Activated naive CD8-positive, alpha-beta T cell treated with anti-CD3 and anti-CD28 coated beads, Interleukin-2, amount 10 ng/mL, durations not matched to agents 7 days and 5 days (primary cell): ENCODE data around the gene KLK13. TPM values are rescaled to one million over a fixed set of nuclear protein-coding genes. Genes with fewer than 3 reads are reported as not detected.

Source experiments
- total RNA-seq, 2 experiments: library from RNA; stranded (reverse); gene quantifications; one replicate each; pipeline ENCODE4 v1.2.3, GENCODE V29; 2021

The KLK13 gene
- total RNA-seq, 2 experiments from 2014 or later, result not detected

Other genes starting within 250 kb of the KLK13 start
- gene KLK1, start 241.3 kb downstream of the KLK13 start, total RNA-seq, result 1 to 10 TPM; 1.4 to 2.7 TPM
- gene KLK15, start 231.5 kb downstream of the KLK13 start, total RNA-seq, result not detected
- gene KLK3, start 210.2 kb downstream of the KLK13 start, total RNA-seq, result not detected
- under 1 TPM in 1 of 2 experiments, not detected in 1; 0.44 TPM for gene KLK2, start 191.7 kb downstream of the KLK13 start, total RNA-seq
- not detected for gene KLK4, start 153.7 kb downstream of the KLK13 start, total RNA-seq
- gene KLK5, start 112.1 kb downstream of the KLK13 start, total RNA-seq, result not detected
- gene KLK6, start 95.5 kb downstream of the KLK13 start, total RNA-seq, result not detected
- gene KLK7, start 81.2 kb downstream of the KLK13 start, total RNA-seq, result not detected
- not detected for gene KLK8, start 63.5 kb downstream of the KLK13 start, total RNA-seq
- gene KLK10, start 45.4 kb downstream of the KLK13 start, total RNA-seq, result not detected
- not detected for gene KLK11, start 38.5 kb downstream of the KLK13 start, total RNA-seq
- not detected for gene KLK12, start 30.1 kb downstream of the KLK13 start, total RNA-seq
- gene KLK14, start 17.8 kb upstream of the KLK13 start, total RNA-seq, result under 1 TPM; 0.72 to 0.91 TPM
- gene CTU1, start 43.3 kb upstream of the KLK13 start, total RNA-seq, result 10 to 100 TPM in 1 of 2 experiments, 1 to 10 TPM in 1; 9.4 to 10.1 TPM
- 1 to 10 TPM; 1.3 to 2.0 TPM for gene SIGLEC9, start 59.8 kb upstream of the KLK13 start, total RNA-seq
- under 1 TPM; 0.33 to 0.40 TPM for gene SIGLEC7, start 77.2 kb upstream of the KLK13 start, total RNA-seq
- gene CD33, start 160.0 kb upstream of the KLK13 start, total RNA-seq, result 10 to 100 TPM in 1 of 2 experiments, 1 to 10 TPM in 1; 7.7 to 10.6 TPM
- gene SIGLECL1, start 186.0 kb upstream of the KLK13 start, total RNA-seq, result not detected
- gene IGLON5, start 246.6 kb upstream of the KLK13 start, total RNA-seq, result under 1 TPM in 1 of 2 experiments, not detected in 1; 0.11 TPM